Uterine smooth muscle cell (primary cell): Measurements from ENCODE around the gene TPPP. TPM values are rescaled to one million over a fixed set of nuclear protein-coding genes. Genes with fewer than 3 reads are reported as not detected.

Experiments
- total RNA-seq: library from RNA; depleted of rRNA; stranded (reverse); fragments of >200 nt; gene quantifications from 2 replicates; pipeline ENCODE4 v1.2.3, GENCODE V29; 2014

TPPP gene
- 0.22 and 0.25 TPM in 2 replicates for total RNA-seq

GRCh38 chr5:693271-694041 lies at the start of gene TPPP:
Gene TPPP (minus strand): TSS chr5:693352. CDS start chr5:678060, 15,292 bp downstream.

GRCh38 chr5:611731-612486 lies 81.2 kb downstream of the TPPP start, which contains the start of gene CEP72:
Gene CEP72 (plus strand): TSS chr5:612340. CDS start chr5:612362, 22 bp downstream.

Other genes starting within 250 kb of the TPPP start
- 0.75 and 1.2 TPM in 2 replicates for gene SLC9A3, start 168.9 kb downstream of the TPPP start, total RNA-seq
- 5.6 and 8.4 TPM in 2 replicates for gene CEP72, start 81.0 kb downstream of the TPPP start, total RNA-seq
- gene ZDHHC11B, start 91.4 kb upstream of the TPPP start, total RNA-seq: 0.50 TPM in 1 of 2 replicates, not detected in the other
- gene ZDHHC11, start 157.6 kb upstream of the TPPP start, total RNA-seq: 0.44 and 2.5 TPM in 2 replicates
- 47.2 and 66.5 TPM in 2 replicates for gene BRD9, start 199.4 kb upstream of the TPPP start, total RNA-seq
- gene TRIP13, start 199.5 kb upstream of the TPPP start, total RNA-seq: 15.0 and 86.3 TPM in 2 replicates